Choroid plexus epithelial cell (primary cell): ENCODE measurements around the gene USHBP1.

Experiments used
- DNase-seq: peaks from one replicate; pipeline ENCODE4 v3.0.0-alpha.2; 2010; ENCODE audit warnings: low read depth
- H3K4me3 ChIP-seq: 2 replicates; pipeline ENCODE4 v1.5.1; 2011; ENCODE audit warnings: low read depth, mild to moderate bottlenecking, control low read depth, low read length, moderate library complexity
- CTCF ChIP-seq: conservative IDR thresholded peaks from 2 replicates; pipeline ENCODE4 v1.5.1; 2011; ENCODE audit warnings: low read depth, mild to moderate bottlenecking, control low read depth, inconsistent platforms, low read length, moderate library complexity

The USHBP1 gene

GRCh38 chr19:17229890-17230289 is 34.7 kb downstream of the USHBP1 start:
- no peak for DNase-seq
- no peak overlapping the region for H3K4me3 ChIP-seq
- no peak for TF ChIP-seq CTCF

- no peak for DNase-seq
- H3K4me3 ChIP-seq = no peak overlapping the region
- no peak for TF ChIP-seq CTCF
Measured at GRCh38 chr19:17227798-17228367, 36.7 kb downstream of the USHBP1 start.

- peak within 1 kb of the TSS; percentile 94 for H3K4me3 ChIP-seq
- TF ChIP-seq CTCF = no peak
- peak; percentile 97 for DNase-seq
Measured at GRCh38 chr19:17226002-17226933, 38.3 kb downstream of the USHBP1 start, which contains the start of gene OCEL1. TSS of gene OCEL1 (plus strand) at chr19:17226226. CDS start at chr19:17226248, 22 bp downstream.

- no peak for TF ChIP-seq CTCF
- DNase-seq = no peak
- no peak overlapping the region for H3K4me3 ChIP-seq
Measured at GRCh38 chr19:17225053-17225452, 39.5 kb downstream of the USHBP1 start.

- peak; percentile 87 for DNase-seq
- no peak overlapping the region for H3K4me3 ChIP-seq
- TF ChIP-seq CTCF = no peak
Measured at GRCh38 chr19:17220207-17220758, 44.3 kb downstream of the USHBP1 start.

- DNase-seq = no peak
- no peak overlapping the region for H3K4me3 ChIP-seq
- TF ChIP-seq CTCF = no peak
Measured at GRCh38 chr19:17219286-17219685, 45.3 kb downstream of the USHBP1 start.
